ENCODE results near the gene GOLPH3L.
"Not testable (repeated sequence)": the region's sequence is repeated elsewhere in the genome, so short reads cannot be mapped to it uniquely, and the experiment has no call there.

The GOLPH3L gene

GRCh38 chr1:150696995-150697927 is at the start of gene GOLPH3L:
Gene GOLPH3L, minus strand, starts transcription at chr1:150697154. Its CDS starts 2,316 bp downstream, at chr1:150694838.
- peak; percentile 93 to 96 for DNase-seq

- no peak for DNase-seq
Observed at GRCh38 chr1:150730130-150730721, 33.3 kb upstream of the GOLPH3L start.

- DNase-seq: no peak
Observed at GRCh38 chr1:150724336-150724735, 27.4 kb upstream of the GOLPH3L start.

GRCh38 chr1:150720703-150721102 is 23.7 kb upstream of the GOLPH3L start, which contains the start of gene HORMAD1:
Gene HORMAD1, minus strand, starts transcription at chr1:150720895. Its CDS starts 1,390 bp downstream, at chr1:150719505.
- DNase-seq: no peak

- no peak for DNase-seq
Observed at GRCh38 chr1:150720098-150720497, 23.1 kb upstream of the GOLPH3L start.

- no peak for DNase-seq
Observed at GRCh38 chr1:150718225-150718891, 21.4 kb upstream of the GOLPH3L start.

GRCh38 chr1:150709031-150709430 is 12.1 kb upstream of the GOLPH3L start:
- not testable (repeated sequence) for DNase-seq

- no peak for DNase-seq
Observed at GRCh38 chr1:150708595-150708994, 11.6 kb upstream of the GOLPH3L start.

GRCh38 chr1:150706091-150706490 is 9.1 kb upstream of the GOLPH3L start:
- DNase-seq: no peak

- DNase-seq: no peak
Observed at GRCh38 chr1:150703427-150703826, 6.5 kb upstream of the GOLPH3L start.

GRCh38 chr1:150696590-150696989 is 364 bp downstream of the GOLPH3L start:
- DNase-seq: no peak

GRCh38 chr1:150696162-150696561 is 792 bp downstream of the GOLPH3L start:
- DNase-seq: no peak

GRCh38 chr1:150695561-150695960 is 1.4 kb downstream of the GOLPH3L start:
- no peak for DNase-seq

GRCh38 chr1:150692720-150693119 is 4.2 kb downstream of the GOLPH3L start:
- DNase-seq: no peak

GRCh38 chr1:150688763-150689162 is 8.2 kb downstream of the GOLPH3L start:
- no peak for DNase-seq

- DNase-seq: no peak
Observed at GRCh38 chr1:150686275-150686674, 10.7 kb downstream of the GOLPH3L start.

GRCh38 chr1:150683914-150684313 is 13.0 kb downstream of the GOLPH3L start:
- DNase-seq: peak in 1 of 2 donors; percentile 15

- DNase-seq: no peak
Observed at GRCh38 chr1:150678988-150679387, 18.0 kb downstream of the GOLPH3L start.

- no peak for DNase-seq
Observed at GRCh38 chr1:150674881-150675280, 22.1 kb downstream of the GOLPH3L start.

GRCh38 chr1:150663321-150663720 is 33.6 kb downstream of the GOLPH3L start:
- DNase-seq: no peak

GRCh38 chr1:150662811-150663210 is 34.1 kb downstream of the GOLPH3L start:
- no peak for DNase-seq

- DNase-seq: no peak
Observed at GRCh38 chr1:150661156-150661555, 35.8 kb downstream of the GOLPH3L start.

GRCh38 chr1:150660584-150660983 is 36.4 kb downstream of the GOLPH3L start:
- DNase-seq: no peak
